ENCODE results near the gene ARMC8. TPM values are rescaled to one million over a fixed set of nuclear protein-coding genes. Genes with fewer than 3 reads are reported as not detected.

ARMC8 gene
- total RNA-seq, 1 donor from 2014 or later: 46.0 TPM

DNA sequence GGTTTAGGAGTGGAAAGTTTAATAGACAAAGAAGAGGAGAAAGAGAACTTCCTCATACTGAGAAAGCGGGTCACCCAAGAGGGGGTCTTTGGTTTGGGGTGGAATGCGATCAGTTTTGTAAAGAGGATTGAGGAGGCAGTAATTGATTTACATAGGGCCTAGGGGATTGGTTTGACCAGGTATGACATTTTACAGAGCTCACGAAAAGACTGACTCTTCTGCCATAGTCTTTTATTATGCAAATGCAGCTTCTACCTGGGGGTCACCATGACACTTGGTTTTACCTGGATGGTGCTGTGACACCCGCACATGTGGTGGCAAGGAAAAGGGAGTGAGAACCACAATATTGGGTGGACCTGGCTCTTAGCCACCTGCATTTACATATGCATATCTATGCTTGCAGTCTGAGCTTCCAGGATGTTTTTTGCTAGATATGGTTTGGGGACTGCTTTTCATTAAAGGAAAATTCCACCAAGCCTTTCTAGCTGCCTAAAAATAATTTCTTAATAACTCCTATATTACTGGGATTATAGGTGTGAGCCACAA lies 149.4 kb downstream of the ARMC8 start:
- H3K27ac Mint-ChIP-seq: no peak overlapping the region
- intact Hi-C loops (cut with micrococcal nuclease): loop anchor here (10.0 kb wide), 1 partner anchor 578 kb away; no protein-coding TSS in a partner anchor
- no peaks in the 10 kb centered on the region for H3K36me3 Mint-ChIP-seq (ENCODE audit: low read depth)
- no peak for DNase-seq
- no peaks in the 10 kb centered on the region for H3K9me3 Mint-ChIP-seq
- H3K4me1 Mint-ChIP-seq: no peaks in the 10 kb centered on the region
- no peak overlapping the region for H3K4me3 Mint-ChIP-seq
- H3K27me3 Mint-ChIP-seq: peaks cover 2% of the 10 kb centered on the region

DNA sequence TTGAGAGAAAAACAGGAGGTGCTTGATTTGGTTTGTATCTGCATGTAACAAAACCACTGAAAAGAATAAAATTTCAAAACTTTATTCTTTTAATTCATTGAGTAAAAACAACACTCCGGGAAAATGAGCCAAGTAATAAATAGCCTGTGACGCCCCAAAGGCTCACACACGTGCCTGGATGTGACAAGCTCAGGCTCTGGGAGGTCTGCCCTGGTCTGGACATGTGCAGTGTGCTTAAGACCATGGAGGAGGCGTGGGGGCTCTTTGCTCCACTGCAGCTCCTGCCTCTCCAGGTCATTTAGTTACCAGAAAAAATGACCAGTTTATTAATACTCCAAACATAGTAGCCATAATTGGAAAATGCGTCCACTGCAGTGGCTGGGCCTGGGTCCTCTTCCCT lies 151.1 kb downstream of the ARMC8 start:
- no peak overlapping the region for H3K4me3 Mint-ChIP-seq
- H3K4me1 Mint-ChIP-seq: no peaks in the 10 kb centered on the region
- H3K36me3 Mint-ChIP-seq (ENCODE audit: low read depth): no peaks in the 10 kb centered on the region
- no peak for DNase-seq
- no peak overlapping the region for H3K27ac Mint-ChIP-seq
- H3K9me3 Mint-ChIP-seq: no peaks in the 10 kb centered on the region
- H3K27me3 Mint-ChIP-seq: peaks cover 5% of the 10 kb centered on the region
- intact Hi-C loops (cut with micrococcal nuclease): loop anchor here (10.0 kb wide), 1 partner anchor 577 kb away; no protein-coding TSS in a partner anchor

DNA sequence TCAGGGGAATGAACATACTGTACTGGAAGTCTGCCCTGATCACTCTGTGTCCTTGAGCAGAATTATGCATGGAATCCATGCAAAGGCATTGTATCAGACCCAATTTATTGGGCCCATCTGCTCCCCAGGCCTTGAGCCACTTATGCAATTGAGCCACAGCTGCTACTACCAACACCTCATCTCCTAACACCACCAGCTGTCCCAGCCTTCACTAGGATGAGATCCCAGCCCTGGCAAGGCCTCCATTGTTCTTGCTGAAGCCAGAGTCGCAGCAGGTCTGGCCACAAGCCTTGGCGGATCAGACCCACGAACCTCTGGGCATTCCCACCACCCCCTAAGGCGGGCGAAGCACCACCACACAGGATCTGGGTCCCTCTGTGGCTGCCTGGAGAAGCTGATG lies 151.7 kb downstream of the ARMC8 start:
- H3K27ac Mint-ChIP-seq: no peak overlapping the region
- intact Hi-C loops (cut with micrococcal nuclease): loop anchor here (10.0 kb wide), 1 partner anchor 576 kb away; no protein-coding TSS in a partner anchor
- no peak overlapping the region for H3K4me3 Mint-ChIP-seq
- H3K27me3 Mint-ChIP-seq: peaks cover 5% of the 10 kb centered on the region
- no peak for DNase-seq
- no peaks in the 10 kb centered on the region for H3K36me3 Mint-ChIP-seq (ENCODE audit: low read depth)
- no peaks in the 10 kb centered on the region for H3K4me1 Mint-ChIP-seq
- no peaks in the 10 kb centered on the region for H3K9me3 Mint-ChIP-seq

DNA sequence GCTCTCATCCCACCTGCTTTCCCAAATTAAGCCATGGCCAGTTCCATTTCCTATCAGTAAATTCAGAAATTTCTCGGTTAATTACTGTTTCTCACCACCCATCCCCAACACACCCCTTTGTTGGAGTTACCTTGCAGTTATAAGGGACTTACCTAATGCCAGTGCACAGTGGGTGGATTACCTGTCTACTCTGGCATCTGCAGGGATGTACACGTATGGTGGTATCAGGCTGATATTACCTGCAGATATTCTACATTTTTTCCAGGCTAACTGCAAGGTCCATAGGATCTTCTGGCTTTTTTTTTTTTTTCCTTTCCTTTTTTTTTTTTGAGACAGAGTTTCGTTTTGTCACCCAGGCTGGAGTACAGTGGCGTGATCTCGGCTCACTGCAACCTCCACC lies 153.4 kb downstream of the ARMC8 start:
- Mint-ChIP-seq H3K27me3 (peaks cover 5% of the 10 kb centered on the region), H3K9me3 (no peaks in the 10 kb centered on the region), H3K27ac (no peak overlapping the region), H3K36me3 (ENCODE audit: low read depth) (no peaks in the 10 kb centered on the region), H3K4me1 (no peaks in the 10 kb centered on the region), H3K4me3 (no peak overlapping the region)
- no peak for DNase-seq
- intact Hi-C loops (cut with micrococcal nuclease): no loop called here

DNA sequence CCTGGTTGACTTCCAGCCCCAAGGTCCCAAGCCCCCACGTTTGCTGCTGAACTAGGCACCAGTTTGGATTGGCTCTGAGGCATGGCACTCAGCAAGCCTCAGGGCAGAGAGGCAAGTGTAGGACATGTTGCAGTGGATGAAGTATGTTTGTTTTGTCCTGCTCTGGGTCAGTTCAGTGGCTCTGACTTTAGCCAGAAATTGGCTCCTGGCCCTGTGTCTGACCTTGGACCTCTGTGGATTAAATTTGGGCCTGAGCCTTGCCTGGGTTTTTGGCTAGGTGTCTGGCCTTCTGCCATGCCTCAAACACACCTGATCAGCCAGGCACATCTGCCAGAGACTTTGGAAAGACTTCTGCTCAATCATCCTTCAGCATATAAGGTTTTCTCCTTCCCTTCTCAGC lies 157.7 kb downstream of the ARMC8 start:
- Mint-ChIP-seq H3K27ac (no peak overlapping the region), H3K4me1 (peaks cover 6% of the 10 kb centered on the region), H3K36me3 (ENCODE audit: low read depth) (peaks cover 2% of the 10 kb centered on the region), H3K9me3 (no peaks in the 10 kb centered on the region), H3K27me3 (peaks cover 33% of the 10 kb centered on the region), H3K4me3 (no peak overlapping the region)
- intact Hi-C loops (cut with micrococcal nuclease): no loop called here
- DNase-seq: no peak

Other genes starting within 250 kb of the ARMC8 start
- gene CLDN18, start 177.1 kb upstream of the ARMC8 start, total RNA-seq: not detected in 2 replicates
- 0.09 TPM in 1 of 2 replicates, not detected in the other for gene DZIP1L, start 71.7 kb upstream of the ARMC8 start, total RNA-seq
- gene A4GNT, start 54.9 kb upstream of the ARMC8 start, total RNA-seq: not detected in 2 replicates
- 27.3 and 28.3 TPM in 2 replicates for gene DBR1, start 12.4 kb upstream of the ARMC8 start, total RNA-seq
- gene NME9, start 142.6 kb downstream of the ARMC8 start, total RNA-seq: not detected in 2 replicates
- 0.07 TPM in 1 of 2 replicates, not detected in the other for gene MRAS, start 161.3 kb downstream of the ARMC8 start, total RNA-seq
- 0.17 and 0.23 TPM in 2 replicates for gene ESYT3, start 247.3 kb downstream of the ARMC8 start, total RNA-seq

Measured in activated CD4-positive, alpha-beta T cell treated with anti-CD3 and anti-CD28 coated beads, Interleukin-2, amount 10 ng/mL, durations not matched to agents 24 days and 14 days (primary cell).